Panc1 (cell line): ENCODE data around the gene IRF9. TPM values are rescaled to one million over a fixed set of nuclear protein-coding genes. Genes with fewer than 3 reads are reported as not detected.

Source experiments
- ATAC-seq: fragments of 200-7000 bp; cut with Tn5 transposase; 2 replicates; pipeline ENCODE4 v1.9.1; 2020; ENCODE audit warnings: mild to moderate bottlenecking, moderate library complexity
- BruUV-seq: library from RNA; stranded (reverse); fragments of 400-500 nt; replicated peaks from 2 replicates; lab custom pipeline; 2021; lab: Mats Ljungman, UMichigan
- CTCF ChIA-PET: fragments of 300-600 bp; sonication (Branson Sonifier 250); formaldehyde crosslinking; loops from one replicate; lab custom pipeline; 2022; ENCODE audit warnings: antibody characterized with exemption; lab: Charles Lee
- POLR2A ChIA-PET: fragments of 300-600 bp; sonication (Branson Sonifier 250); formaldehyde crosslinking; loops from one replicate; lab custom pipeline; 2022; ENCODE audit warnings: antibody characterized with exemption; lab: Charles Lee
- DNase-seq: peaks from one replicate; pipeline ENCODE4 v3.0.0-alpha.2; 2010; ENCODE audit warnings: low read depth, low spot score
- H3K27ac ChIP-seq: 2 replicates; pipeline ENCODE4 v1.5.1; 2011; ENCODE audit warnings: mild to moderate bottlenecking, low read length, inconsistent platforms
- H3K27me3 ChIP-seq: fragments of 200-500 bp; sonication (Bioruptor generic); 2 replicates; pipeline ENCODE4 v1.6.0; 2014; ENCODE audit warnings: low read length, inconsistent platforms; ENCODE audit not compliant: control insufficient read depth, insufficient read depth
- H3K36me3 ChIP-seq: fragments of 200-500 bp; sonication (Bioruptor generic); 2 replicates; pipeline ENCODE4 v1.5.1; 2014; ENCODE audit warnings: inconsistent platforms, mild to moderate bottlenecking, low read length, moderate library complexity; ENCODE audit not compliant: control insufficient read depth, insufficient read depth
- H3K4me1 ChIP-seq: 2 replicates; pipeline ENCODE4 v1.5.1; 2011; ENCODE audit warnings: inconsistent platforms, mild to moderate bottlenecking, low read length, moderate library complexity; ENCODE audit not compliant: control insufficient read depth, insufficient read depth
- H3K4me3 ChIP-seq, 2 experiments: 2 replicates each; pipeline ENCODE4 v1.5.1; 2011 to 2012; ENCODE audit warnings: low read depth in 2 of 2, low read length in 2 of 2, mild to moderate bottlenecking in 2 of 2, inconsistent platforms in 1 of 2, moderate library complexity in 1 of 2
- H3K9me3 ChIP-seq: fragments of 200-500 bp; sonication (Bioruptor generic); 2 replicates; pipeline ENCODE4 v1.5.1; 2014; ENCODE audit warnings: low read depth, mild to moderate bottlenecking, inconsistent platforms, low read length, moderate library complexity; ENCODE audit not compliant: control insufficient read depth, insufficient read depth
- POLR2AphosphoS5 ChIP-seq: IDR thresholded peaks from 2 replicates; pipeline ENCODE4 v1.6.1; 2012; ENCODE audit warnings: mild to moderate bottlenecking, low read depth, low read length, moderate library complexity
- SIN3A ChIP-seq: IDR thresholded peaks from 2 replicates; pipeline ENCODE4 v1.6.1; 2012; ENCODE audit warnings: low read depth, mild to moderate bottlenecking, low read length, moderate library complexity, borderline replicate concordance; ENCODE audit not compliant: insufficient read depth
- TCF7L2 ChIP-seq: IDR thresholded peaks from 2 replicates; pipeline ENCODE4 v1.6.1; 2011; ENCODE audit warnings: mild to moderate bottlenecking, low read depth, low read length, inconsistent platforms
- in situ Hi-C: cut with HindIII; loops from 2 replicates; pipeline ENCODE4 v1.10.0; 2016; ENCODE audit warnings: low sequenced_read_pairs, low pct_unique_long_range_greater_than_20kb
- intact Hi-C: fragments of 100-400 bp; cut with micrococcal nuclease; formaldehyde crosslinking; loops from one replicate; pipeline ENCODE4 v1.10.0; 2022; ENCODE audit not compliant: unreplicated experiment
- total RNA-seq: library from RNA; stranded (reverse); gene quantifications from one replicate; pipeline ENCODE4 v1.2.1, GENCODE V29; 2021; ENCODE audit not compliant: unreplicated experiment
- TF ChIP-seq, protein P1 (sequence below), 2 experiments: IDR thresholded peaks; 2 replicates each; pipeline ENCODE4 v1.6.1; 2011 to 2012; ENCODE audit warnings: low read depth in 2 of 2, control low read depth in 1 of 2, low read length in 1 of 2, mild to moderate bottlenecking in 1 of 2, moderate library complexity in 1 of 2; ENCODE audit not compliant: insufficient read depth in 1 of 2
- TF ChIP-seq, protein P2 (sequence below): fragments of 450-650 bp; IDR thresholded peaks from 2 replicates; pipeline ENCODE4 v1.5.1; 2017; ENCODE audit warnings: mild to moderate bottlenecking

IRF9 gene
- total RNA-seq, 1 experiment from 2014 or later = 24.5 TPM

DNA sequence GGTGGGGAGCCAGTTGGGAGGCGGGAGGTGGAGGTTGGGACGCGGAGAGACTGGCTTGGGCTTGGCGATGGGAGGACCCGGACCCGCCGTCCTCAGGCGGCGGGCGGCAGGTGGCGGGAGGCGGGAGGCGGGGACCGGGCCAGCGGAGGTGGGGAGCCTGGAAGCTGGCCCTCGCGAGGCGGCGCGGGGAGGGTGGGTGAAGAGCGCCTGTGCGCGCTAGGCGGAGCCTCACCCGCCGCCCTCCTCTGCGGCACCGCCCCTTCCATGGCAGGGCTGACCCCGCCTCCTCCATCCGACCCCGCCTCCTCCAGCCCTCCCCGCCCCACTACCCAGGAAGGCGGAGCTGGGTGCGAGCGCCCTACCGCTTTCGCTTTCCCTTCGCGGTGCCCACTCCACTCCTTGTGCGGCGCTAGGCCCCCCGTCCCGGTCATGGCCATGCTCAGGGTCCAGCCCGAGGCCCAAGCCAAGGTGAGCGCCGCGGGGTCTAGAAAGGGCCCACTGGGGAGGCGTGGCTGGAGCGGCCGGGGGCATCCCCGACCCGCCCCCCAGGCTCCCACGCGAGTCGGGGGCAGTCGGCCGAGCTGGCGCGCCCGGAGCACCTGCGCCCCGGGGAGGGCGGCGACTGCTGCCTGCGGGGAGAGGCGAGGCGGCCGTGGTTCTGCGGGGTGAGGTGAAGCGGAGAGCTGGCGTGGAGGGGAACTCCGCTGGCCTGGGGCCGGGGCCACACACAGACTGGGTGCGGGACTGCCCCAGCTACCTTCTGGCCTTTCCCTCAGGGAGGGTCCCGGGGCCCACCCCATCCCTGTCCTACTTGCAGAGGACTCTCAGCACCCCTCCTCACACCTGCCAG is 25.0 kb upstream of the IRF9 start, which contains the start of gene PSME1:
TSS of gene PSME1 (plus strand) at position 361 of the 850 bp plus-strand sequence. CDS start at position 430, 69 bp downstream.
- peak; percentile 93 for ATAC-seq
- Histone ChIP-seq H3K4me1 (peaks cover 30% of the 10 kb centered on the region), H3K27me3 (no peaks in the 10 kb centered on the region), H3K27ac (peak within 1 kb of the TSS; percentile 81), H3K36me3 (no peaks in the 10 kb centered on the region; the same call in 1 of the 2 replicates), H3K4me3 (peak within 1 kb of the TSS; percentile 68 to 81), H3K9me3 (no peaks in the 10 kb centered on the region)
- BruUV-seq = no TSS peak
- POLR2A ChIA-PET = interaction anchor here (0.6 to 0.7 kb wide), 6 partner anchors 15 to 129 kb away, joined by 3 to 24 read pairs (median 4); partner anchors contain the start of genes DCAF11 and NRL
- DNase-seq = no peak
- TF ChIP-seq, protein P1, sequence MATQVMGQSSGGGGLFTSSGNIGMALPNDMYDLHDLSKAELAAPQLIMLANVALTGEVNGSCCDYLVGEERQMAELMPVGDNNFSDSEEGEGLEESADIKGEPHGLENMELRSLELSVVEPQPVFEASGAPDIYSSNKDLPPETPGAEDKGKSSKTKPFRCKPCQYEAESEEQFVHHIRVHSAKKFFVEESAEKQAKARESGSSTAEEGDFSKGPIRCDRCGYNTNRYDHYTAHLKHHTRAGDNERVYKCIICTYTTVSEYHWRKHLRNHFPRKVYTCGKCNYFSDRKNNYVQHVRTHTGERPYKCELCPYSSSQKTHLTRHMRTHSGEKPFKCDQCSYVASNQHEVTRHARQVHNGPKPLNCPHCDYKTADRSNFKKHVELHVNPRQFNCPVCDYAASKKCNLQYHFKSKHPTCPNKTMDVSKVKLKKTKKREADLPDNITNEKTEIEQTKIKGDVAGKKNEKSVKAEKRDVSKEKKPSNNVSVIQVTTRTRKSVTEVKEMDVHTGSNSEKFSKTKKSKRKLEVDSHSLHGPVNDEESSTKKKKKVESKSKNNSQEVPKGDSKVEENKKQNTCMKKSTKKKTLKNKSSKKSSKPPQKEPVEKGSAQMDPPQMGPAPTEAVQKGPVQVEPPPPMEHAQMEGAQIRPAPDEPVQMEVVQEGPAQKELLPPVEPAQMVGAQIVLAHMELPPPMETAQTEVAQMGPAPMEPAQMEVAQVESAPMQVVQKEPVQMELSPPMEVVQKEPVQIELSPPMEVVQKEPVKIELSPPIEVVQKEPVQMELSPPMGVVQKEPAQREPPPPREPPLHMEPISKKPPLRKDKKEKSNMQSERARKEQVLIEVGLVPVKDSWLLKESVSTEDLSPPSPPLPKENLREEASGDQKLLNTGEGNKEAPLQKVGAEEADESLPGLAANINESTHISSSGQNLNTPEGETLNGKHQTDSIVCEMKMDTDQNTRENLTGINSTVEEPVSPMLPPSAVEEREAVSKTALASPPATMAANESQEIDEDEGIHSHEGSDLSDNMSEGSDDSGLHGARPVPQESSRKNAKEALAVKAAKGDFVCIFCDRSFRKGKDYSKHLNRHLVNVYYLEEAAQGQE (IDR thresholded peaks at IDR 0.05; ENCODE audit: insufficient read depth in 1 of 2, low read depth in 2 of 2, low read length in 1 of 2) = no peak
- TF ChIP-seq POLR2AphosphoS5 = peak; percentile 33; the same call in 1 of the 2 replicates
- TF ChIP-seq, protein P2, sequence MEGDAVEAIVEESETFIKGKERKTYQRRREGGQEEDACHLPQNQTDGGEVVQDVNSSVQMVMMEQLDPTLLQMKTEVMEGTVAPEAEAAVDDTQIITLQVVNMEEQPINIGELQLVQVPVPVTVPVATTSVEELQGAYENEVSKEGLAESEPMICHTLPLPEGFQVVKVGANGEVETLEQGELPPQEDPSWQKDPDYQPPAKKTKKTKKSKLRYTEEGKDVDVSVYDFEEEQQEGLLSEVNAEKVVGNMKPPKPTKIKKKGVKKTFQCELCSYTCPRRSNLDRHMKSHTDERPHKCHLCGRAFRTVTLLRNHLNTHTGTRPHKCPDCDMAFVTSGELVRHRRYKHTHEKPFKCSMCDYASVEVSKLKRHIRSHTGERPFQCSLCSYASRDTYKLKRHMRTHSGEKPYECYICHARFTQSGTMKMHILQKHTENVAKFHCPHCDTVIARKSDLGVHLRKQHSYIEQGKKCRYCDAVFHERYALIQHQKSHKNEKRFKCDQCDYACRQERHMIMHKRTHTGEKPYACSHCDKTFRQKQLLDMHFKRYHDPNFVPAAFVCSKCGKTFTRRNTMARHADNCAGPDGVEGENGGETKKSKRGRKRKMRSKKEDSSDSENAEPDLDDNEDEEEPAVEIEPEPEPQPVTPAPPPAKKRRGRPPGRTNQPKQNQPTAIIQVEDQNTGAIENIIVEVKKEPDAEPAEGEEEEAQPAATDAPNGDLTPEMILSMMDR = no peak
- TF ChIP-seq TCF7L2 = no peak
- 0 out of 2 replicates have a peak, but pooled peaks have one; percentile 70 for TF ChIP-seq SIN3A
- intact Hi-C loops = no loop called here
- CTCF ChIA-PET = interaction anchor here (0.7 to 0.9 kb wide), 3 partner anchors 21 to 39 kb away, joined by 3 to 4 read pairs (median 3); partner anchors contain the start of genes DCAF11, IRF9 and NRL
- in situ Hi-C loops = no loop called here

DNA sequence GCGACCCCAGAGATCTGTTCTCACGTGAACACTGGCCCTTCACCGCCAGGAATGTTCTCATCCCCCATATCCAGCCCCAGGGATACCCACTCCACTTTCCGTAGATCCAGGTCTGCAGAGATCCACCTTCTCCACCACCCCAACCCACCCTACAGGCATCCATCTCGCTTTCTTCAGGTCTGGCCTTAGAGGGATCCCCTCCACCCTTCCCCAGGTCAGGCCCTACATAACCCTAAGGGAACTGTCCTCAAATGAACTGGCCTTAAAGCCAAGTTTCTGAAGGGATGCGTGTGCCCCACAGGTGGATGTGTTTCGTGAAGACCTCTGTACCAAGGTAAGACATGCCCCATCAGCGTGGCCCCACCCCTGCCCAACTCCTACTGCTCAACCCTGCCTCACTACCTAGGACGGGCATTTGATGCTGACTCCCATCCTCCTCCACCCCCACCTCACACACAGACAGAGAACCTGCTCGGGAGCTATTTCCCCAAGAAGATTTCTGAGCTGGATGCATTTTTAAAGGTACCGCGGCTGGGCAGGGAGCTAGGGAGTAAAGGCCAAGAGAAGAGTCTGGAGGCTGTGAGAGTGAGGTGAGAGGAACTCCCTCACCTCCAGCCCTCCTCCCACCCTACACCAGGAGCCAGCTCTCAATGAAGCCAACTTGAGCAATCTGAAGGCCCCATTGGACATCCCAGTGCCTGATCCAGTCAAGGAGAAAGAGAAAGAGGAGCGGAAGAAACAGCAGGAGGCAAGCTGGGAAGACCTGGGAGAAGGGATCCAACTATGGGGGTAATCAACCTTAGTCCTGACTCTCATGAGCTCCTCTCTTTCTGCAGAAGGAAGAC is 24.2 kb upstream of the IRF9 start:
- no peak for TF ChIP-seq SIN3A
- TF ChIP-seq TCF7L2 = no peak
- no peak for TF ChIP-seq POLR2AphosphoS5
- TF ChIP-seq, protein P2 = no peak
- TF ChIP-seq, protein P1 (IDR thresholded peaks at IDR 0.05; ENCODE audit: insufficient read depth in 1 of 2, low read depth in 2 of 2, low read length in 1 of 2) = no peak
- ATAC-seq (no peak), DNase-seq (no peak)
- peak overlapping the region; percentile 46 to 81 for H3K4me3 ChIP-seq
- BruUV-seq = no TSS peak
- ChIA-PET CTCF (interaction anchor here (0.8 to 0.9 kb wide), 2 partner anchors 22 to 79 kb away, joined by 3 read pairs; partner anchors contain the start of genes DCAF11 and NRL), POLR2A (interaction anchor here (0.6 kb wide), 1 partner anchor 10 kb away, joined by 3 read pairs; the partner anchor contains the start of gene RNF31)
- H3K9me3 ChIP-seq = no peaks in the 10 kb centered on the region
- intact Hi-C loops = no loop called here
- no peaks in the 10 kb centered on the region for H3K27me3 ChIP-seq
- H3K36me3 ChIP-seq = no peaks in the 10 kb centered on the region; the same call in 1 of the 2 replicates
- in situ Hi-C loops = no loop called here
- H3K27ac ChIP-seq = peak overlapping the region; percentile 81
- H3K4me1 ChIP-seq = peaks cover 30% of the 10 kb centered on the region
